HG03196 (cell line): ENCODE results near the gene ACAD10.
"Not testable (repeated sequence)": the region's sequence is repeated elsewhere in the genome, so short reads cannot be mapped to it uniquely, and the experiment has no call there.

ENCODE experiments used
- ATAC-seq: cut with Tn5 transposase; IDR thresholded peaks from one replicate; pipeline ENCODE4 v1.9.1; 2021; ENCODE audit not compliant: unreplicated experiment

ACAD10 gene

DNA sequence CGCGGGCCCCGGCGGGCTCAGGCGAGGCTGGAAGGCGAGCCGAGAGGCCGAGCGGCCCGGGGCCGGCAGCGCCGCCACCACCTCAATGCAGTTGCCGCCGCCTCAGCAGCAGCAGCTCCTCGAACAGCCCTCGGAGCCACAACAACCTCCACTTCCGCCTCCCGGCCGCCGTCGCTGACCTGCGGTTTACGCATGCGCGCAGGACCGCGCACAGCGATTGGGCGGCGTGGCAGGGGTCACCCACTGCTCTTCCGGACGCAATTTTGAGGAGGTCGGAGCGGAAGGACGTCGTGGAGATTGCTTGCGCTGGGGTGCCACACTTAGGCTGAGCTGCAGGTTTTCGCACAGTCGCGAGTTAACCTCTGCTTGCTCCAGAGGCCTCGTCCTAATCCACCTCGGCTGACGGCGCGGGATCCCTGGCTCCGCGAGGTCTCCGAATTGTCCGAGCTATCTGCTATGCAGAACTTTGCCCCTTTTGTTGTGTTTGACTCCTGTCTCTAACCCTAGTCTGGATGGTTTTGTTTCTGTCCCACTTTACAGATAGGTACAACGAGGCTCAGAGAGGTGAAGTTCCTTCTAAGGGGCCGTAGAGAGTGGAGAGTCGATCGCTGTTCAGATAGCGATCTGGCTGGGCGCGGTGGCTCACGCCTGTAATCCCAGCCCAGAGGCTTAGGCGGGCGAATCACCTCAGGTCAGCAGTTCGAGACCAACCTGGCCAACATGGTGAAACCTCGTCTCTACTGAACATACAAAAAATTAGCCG, at the start of gene ACAD10, which contains the start of gene BRAP:
ACAD10 (plus strand) TSS at position 243 of the 763 bp plus-strand sequence. CDS start 6,657 bp downstream, outside the sequence.
BRAP (minus strand) TSS at position 146 of the 763 bp plus-strand sequence. CDS start 164 bp downstream, outside the sequence.
- peak; percentile 87 for ATAC-seq

DNA sequence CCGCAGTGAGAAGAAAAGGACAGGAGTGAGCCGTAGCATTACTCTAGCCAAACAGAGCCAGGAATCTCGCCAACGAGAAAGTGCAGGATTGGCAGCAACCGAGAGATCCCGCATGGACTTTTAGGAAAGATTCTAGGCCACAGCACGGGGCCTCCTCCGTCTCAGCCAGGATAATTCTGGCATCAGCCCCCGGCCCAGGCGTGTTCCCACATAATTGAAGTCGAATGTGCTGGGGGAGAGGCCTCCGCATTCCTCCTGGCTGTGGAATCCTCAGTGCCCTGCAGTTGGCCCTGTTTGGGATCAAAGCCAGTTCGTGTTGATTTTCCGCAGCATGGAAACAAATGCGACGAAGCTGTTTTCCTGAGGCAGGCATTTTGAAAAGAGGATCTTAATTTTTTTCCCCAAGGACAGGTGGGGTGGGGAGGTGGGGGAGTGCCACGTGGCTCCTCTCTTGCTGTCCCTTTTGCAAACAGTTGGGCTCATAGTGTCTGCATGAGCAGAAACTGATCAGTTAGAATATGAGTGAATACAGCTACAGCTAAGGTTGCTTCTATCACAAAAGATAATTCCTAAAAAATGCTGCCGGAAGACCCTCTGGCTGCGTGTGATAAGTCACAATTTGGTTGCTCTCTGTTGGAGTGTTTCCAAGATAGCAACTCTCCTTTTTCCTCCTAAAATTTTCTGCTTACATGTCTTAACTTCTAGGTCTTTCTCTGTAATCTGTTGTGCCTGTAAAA, 49.5 kb upstream of the ACAD10 start:
- ATAC-seq = no peak

DNA sequence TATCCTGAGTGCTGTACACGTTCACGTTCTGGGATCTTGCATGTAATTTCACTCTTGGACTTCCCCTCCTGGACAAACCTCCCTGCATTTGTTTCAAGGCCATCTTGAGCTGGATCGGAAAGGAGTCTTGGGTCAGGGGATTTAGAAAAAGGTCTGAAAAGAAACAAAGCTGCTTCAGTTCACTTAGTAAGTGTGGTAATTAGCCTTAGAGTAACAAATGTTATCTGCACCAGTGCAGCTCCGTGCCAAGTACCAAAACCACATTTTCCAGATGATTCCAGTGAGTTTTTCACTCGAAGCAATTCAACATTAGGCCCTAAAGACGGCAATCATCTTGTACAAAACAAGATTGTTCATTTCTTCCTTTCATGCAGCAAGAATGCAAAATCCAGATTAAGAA, 47.3 kb upstream of the ACAD10 start:
- ATAC-seq = no peak

DNA sequence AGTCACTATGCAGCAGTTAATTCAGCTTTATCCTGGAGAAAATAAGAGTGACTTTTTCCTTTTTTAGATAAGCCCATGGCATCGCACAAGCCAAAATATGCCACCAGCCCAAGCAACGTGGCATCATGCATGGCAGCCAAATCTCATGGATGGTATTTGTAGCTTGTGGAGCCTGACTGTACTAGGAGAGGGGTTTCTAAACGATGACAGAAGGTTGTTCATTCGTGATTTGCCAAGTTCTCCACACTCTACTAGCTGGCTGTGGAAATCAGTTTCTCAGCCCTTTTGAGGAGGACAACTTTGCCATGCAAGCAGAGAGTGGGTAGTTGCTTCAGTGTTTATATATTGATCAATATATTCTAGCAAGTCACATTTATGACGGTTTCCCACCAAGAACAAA, 45.3 kb upstream of the ACAD10 start:
- no peak for ATAC-seq

DNA sequence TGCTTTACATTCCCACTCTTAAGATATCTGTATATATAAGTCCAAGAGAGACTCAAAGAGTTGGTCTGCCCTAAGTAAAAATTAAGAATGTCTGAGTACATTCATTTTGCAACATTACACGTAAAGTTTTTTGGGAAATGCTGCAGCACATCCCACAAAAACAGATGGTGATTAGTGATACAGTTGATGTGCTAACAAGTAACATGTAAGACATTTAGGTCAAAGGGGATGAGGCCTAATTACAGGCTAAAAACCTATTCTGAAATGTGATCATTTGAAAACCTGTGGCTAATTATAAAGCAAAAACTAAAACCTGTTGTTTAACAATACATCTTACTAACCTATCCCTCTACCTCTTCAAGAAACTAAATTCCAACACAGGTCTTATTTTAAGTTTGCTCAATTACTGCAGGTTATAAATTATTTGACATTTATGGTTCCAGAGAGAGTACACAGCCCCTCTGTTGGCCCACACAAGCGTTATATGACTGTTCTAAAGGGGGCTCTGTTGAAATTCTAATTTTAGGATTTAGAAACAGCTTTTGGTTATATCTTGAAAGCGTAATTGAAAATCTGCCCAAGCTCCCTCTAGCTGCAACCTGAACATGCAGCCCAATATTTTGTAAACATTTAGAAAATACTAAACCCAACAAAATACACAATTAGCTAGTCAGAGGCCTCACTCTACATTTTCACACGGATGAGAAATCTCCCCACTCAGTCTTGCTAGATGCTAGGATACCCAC, 43.0 kb upstream of the ACAD10 start:
- no peak for ATAC-seq

DNA sequence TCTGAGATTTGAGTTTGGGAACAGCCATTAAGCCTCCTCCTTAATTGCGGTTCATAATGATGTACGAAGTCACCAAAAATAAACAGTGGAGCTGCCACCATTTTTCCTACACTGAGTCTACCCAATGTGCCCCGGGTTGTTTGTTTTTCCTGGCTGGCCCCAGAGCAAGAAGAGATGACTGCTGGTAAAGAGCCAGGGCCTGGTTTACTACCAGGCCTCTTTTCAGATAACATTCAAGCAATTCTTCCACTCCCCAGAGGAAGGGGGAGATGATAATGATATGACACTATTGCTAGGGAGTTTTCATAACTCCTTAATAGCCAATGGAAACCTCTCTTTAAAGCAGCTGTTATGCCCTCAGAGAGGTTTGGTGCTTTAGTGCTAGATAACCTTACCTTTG, 42.4 kb upstream of the ACAD10 start:
- ATAC-seq = no peak

DNA sequence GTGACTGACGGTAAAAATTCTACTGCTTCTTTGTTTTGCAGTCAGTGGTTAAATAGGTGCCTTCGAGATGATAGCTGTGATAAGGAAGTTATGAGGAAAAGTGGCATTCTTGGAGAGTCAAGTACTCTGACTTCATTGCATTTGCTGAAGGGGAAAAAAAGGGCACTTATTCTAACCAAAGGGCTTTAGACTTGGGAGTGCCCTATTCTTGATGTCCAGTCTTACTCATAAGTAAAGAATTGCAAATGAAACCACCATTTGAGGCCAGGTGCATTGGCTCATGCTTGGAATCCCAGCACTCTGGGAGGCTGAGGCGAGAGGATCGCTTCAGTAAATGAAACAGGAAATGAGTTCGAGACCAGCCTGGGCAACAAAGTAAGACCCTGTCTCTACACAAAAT, 40.4 kb upstream of the ACAD10 start:
- no peak for ATAC-seq

DNA sequence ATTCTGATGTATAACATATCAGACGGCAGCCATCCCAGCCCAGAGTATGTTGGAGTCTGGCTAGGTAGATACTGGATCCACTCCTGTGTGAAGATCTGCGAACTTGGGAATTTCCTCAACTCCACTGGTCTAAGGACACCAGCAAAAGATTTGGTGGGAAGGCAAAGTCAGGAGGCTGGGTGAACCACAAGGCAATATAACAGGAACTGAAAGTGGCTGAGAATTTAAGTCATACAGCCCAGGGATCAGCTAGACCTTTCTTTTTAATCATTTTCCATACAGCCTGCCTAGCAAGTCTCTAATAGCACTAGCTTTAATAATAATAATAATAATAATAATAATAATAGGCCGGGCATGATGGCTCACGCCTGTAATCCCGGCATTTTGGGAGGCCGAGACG, 34.9 kb upstream of the ACAD10 start:
- ATAC-seq = no peak

DNA sequence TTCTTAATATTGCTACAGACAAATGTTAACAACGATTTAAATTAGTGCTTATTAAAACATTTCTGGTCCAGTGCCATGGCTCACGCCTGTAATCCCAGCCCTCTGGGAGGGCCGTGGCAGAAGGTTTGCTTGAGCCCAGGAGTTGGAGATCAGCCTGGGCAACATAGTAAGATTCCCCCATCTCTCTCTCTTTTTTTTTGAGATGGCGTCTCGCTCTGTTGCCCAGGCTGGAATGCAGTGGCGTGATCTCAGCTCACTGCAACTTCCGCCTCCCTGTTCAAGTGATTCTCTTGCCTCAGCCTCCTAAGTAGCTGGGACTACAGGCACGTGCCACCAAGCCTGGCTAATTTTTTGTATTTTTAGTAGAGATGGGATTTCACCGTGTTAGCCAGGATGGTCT, 33.3 kb upstream of the ACAD10 start:
- not testable (repeated sequence) for ATAC-seq

DNA sequence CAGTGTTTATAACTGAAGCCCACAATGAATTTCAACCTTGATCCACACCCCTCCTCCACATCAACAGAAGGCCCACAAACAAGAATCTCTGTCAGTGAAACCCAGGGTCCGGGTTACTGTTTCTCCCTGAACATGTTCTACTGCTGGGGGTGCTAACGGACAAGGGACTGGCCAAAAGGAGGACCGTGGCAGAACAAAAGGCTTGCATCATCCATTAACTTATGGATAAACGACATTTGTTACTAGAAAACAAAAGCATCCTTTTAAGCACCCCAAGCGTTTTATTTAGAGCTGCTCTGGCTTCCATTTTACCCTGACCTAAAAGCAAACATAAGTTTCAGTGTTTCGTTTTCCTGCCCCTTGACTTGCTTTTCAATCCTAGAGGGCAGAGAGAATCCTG, 32.3 kb upstream of the ACAD10 start:
- no peak for ATAC-seq

DNA sequence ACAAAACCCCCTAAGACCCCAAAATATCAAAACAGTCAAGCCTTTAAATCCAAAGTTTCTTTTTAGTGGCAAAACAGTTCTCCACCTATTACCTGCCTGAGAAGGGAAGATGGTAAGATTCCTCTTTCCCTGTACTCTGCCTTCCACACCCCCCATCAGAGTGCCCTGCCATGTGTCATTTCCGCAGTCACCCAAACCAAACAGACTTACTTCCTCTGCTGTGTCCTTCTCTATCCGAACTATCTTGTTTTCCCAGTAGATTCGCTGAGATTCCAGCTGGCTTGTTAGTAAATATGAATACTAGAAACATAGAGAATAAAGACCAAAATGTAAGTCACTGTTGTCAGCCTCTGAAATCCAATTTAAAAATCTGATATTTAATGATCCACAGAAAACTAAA, 30.5 kb upstream of the ACAD10 start:
- ATAC-seq = no peak

DNA sequence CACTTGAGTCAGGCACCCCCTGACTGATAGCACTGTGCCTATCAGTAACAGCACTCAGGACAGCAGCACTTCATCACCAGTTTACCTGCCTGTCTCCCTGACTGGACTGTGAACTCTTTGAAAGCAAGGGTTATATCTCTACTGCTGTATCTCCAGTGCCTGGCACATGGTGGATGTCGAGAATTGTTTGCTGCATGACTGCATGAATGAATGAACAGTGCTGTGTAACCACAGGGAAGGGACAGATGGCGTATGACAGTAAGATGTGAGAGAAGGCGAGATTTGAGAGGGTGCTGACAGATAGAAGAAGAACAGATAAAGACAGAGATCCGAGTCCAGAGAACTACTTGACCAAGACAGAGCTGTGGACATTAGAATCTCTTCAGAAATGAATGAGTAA, 29.8 kb upstream of the ACAD10 start:
- ATAC-seq = no peak

DNA sequence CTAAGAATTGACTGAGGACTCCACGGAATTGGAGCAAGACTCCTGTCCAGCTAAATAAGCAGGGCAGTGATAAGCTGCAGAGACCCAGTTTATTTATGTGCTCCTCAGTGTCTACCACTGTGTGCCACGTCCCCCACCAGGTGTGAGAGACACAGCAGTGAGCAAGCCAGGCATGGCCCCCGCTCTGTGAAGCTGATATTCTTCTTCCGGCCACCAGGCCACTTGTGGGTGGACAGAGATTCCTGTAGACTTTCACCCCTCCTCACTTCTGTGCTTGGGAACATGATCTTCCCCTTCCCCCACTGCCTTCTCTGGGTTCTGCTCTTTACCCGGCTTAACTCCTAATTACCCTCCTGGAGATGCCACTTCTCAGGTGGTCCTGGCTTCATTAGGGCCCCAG, 21.4 kb upstream of the ACAD10 start:
- no peak for ATAC-seq

DNA sequence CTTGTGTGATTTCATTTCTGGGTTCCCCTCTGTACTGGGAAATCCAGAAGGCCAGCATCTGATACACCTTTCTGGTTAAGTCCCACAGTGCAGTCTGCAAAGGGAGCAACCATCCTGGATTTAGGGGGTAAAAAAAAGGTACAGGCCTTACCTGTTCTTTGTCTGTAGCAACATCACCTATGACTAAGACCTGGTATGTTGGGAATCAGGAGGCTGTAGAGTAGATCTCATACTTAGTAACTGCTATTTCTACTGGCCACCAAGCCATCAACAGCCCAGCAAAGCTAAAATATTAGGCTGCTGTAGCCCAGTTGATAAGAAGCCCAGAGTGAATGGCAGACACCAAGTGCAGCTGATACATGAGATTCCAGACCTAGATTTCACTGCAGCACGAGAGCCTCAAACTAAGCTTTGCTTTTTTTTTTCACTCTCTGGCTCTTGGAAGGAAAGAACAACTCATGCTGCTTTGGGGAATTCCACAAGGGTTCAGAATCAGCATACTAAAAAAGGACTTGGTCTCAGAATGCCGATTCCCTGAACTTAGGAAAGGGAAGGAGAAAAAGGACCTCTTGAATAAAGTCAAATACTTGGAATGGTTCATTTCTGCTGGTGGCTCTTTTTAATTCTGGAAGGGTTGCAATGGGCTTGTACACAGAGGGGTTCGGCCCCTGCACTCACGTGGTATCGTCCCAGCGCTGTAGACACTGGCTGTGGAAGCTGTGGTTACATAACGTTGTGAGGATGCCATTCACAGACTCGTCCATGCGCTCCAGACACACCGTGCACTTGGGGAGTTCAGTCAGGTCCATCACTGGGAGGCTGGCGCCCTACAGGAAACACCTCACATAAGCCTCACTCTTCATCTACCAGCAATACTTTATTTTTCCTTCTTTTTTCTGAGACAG, 20.6 kb upstream of the ACAD10 start:
- ATAC-seq = no peak

DNA sequence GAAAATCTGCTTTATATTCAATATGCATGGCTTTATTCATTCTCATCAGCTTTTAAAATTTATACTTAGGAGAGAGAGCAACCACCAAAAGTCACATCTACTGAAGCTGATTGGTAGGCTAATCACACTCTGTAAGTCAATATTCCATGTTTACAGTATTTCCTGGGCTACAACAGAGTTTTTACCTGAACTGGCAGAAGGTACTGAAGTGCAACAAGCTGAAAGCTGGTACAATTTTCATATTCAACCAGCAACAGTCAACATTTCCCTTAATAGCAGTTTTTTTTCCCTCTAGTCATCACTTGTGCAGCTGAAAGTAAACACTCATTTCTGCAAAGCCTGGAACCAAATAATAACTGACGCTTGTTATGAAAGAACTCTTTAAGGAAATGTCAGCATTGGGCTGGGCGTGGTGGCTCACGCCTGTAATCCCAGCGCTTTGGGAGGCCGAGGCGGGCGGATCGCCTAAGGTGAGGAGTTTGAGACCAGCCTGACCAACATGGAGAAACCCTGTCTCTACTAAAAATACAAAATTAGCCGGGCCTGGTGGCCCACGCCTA, 13.0 kb upstream of the ACAD10 start:
- ATAC-seq = no peak

DNA sequence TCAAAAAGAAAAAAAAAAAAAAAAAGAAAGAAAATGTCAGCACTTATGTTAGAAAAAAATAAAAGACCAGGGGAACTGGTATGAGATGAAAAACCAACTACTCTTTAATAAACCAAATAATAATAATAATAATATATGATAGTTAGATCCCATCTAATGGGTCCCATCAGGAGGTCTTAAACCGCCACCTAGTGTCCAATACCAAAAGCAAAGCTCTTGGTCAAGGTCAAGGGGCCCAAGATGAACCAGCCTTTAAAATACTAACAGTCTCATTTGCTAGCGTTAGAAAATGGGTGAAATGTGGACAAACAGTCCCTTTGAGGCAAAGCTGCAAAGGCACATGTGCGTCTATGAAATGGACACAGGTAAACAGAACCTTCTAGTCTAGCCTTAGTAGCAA, 12.3 kb upstream of the ACAD10 start:
- ATAC-seq = no peak

DNA sequence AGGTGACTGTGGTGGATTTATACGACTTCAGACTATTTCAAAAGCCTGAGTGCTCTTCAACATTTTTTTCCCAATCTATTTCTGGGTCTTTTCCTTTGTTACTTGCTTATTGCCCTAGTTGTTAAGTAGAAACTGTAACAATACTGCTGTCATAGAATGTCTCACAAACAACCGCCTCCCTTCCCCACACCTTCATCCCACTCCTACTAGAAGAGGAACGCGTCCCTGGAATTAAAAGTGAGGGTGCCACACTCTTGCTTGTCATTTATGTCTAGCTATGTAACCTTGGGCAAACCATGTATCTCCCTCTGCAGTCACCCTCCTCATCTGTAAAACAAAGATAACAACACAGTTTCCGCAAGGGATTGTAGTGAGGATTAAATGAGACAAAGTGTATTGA, 8.7 kb upstream of the ACAD10 start:
- no peak for ATAC-seq

DNA sequence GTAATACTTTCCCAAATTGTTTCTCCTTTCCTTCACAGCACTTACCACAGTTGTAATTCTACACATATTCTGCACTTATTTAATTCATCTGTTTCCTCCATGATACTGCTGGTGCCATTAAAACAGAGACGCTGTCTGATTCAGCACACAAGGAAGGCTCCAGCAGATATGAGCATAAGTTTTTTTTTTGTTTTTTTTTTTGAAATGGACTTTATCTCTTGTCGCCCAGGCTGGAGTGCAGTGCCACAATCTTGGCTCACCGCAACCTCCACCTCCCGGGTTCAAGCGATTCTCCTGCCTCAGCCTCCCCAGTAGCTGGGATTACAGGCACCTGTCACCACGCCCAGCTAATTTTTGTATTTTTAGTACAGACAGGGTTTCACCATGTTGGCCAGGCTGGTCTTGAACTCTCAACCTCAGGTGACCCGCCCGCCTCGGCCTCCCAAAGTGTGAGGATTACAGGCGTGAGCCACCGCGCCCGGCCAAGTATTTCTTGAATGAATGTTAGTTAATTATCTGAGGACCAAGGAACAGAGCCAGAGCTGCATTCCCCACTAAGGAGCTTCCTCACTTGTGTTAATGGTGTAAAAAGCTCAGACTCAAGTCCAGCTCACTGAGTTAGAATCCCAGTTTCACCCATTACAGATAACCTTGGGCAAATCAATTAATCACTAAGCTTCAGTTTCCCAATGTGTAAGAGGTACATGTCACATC, 1.2 kb upstream of the ACAD10 start:
- not testable (repeated sequence) for ATAC-seq

DNA sequence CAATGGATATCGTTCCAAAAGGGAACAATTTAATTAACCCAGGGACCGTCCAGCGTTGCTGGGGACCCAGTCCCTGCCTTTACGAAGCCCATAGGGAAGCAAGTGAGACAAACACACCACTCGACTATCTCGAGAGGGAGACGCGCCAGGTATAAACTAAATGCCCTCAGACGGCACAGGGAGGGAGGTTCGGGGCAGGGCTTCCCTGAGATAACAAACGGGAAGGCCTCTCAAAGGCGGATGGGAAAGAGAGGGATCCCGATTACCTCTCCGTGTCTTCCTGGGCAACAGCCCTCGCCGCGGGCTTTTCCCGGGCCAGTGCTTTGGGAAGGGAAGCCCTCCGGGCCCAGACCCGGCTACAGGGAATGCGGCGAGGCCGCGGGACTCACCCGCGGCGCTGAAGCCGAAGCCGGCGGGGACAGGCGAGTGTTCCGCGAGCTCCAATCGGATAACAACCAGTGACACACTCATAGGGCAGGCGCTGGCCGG, 487 bp upstream of the ACAD10 start:
- ATAC-seq = no peak
